CD4-positive, alpha-beta T cell (primary cell): ENCODE results near the gene SIMC1. TPM values are rescaled to one million over a fixed set of nuclear protein-coding genes. Genes with fewer than 3 reads are reported as not detected.

Experiments used
- ATAC-seq: fragments of 200-7000 bp; cut with Tn5 transposase; one replicate; pipeline ENCODE4 v1.10.0; 2022; ENCODE audit warnings: mild to moderate bottlenecking; ENCODE audit not compliant: poor library complexity
- CTCF ChIA-PET: fragments of 350-600 bp; sonication (Branson Sonifier 250); formaldehyde crosslinking; loops from one replicate; lab custom pipeline; 2021; ENCODE audit warnings: antibody characterized with exemption, inconsistent platforms; lab: Charles Lee
- POLR2A ChIA-PET: fragments of 350-600 bp; sonication (Branson Sonifier 250); formaldehyde crosslinking; loops from one replicate; lab custom pipeline; 2021; ENCODE audit warnings: antibody characterized with exemption, inconsistent platforms; lab: Charles Lee
- DNase-seq, 14 experiments: peaks; one replicate each; pipeline ENCODE4 v3.0.0-alpha.2; 2013 to 2020; ENCODE audit warnings: mixed read lengths in 2 of 14
- H3K27ac ChIP-seq, 2 donors: one replicate each; pipeline versions ENCODE4 v1.5.1 to v1.7.0; 2013; ENCODE audit warnings: low read length in 2 of 2, low read depth in 1 of 2, mild to moderate bottlenecking in 1 of 2
- H3K27me3 ChIP-seq, 2 experiments: 1 replicate in 1 of 2; 2 replicates in 1 of 2; pipeline versions ENCODE4 v1.6.1 to v1.7.0; 2013; ENCODE audit warnings: low read length in 2 of 2, control low read depth in 1 of 2, mild to moderate bottlenecking in 1 of 2, moderate library complexity in 1 of 2; ENCODE audit not compliant: insufficient read depth in 2 of 2, control insufficient read depth in 1 of 2
- H3K36me3 ChIP-seq: one replicate; pipeline ENCODE4 v1.6.1; 2013; ENCODE audit warnings: low read length, control low read depth; ENCODE audit not compliant: insufficient read depth
- H3K4me1 ChIP-seq: one replicate; pipeline ENCODE4 v1.6.1; 2013; ENCODE audit warnings: low read length, control low read depth; ENCODE audit not compliant: insufficient read depth
- H3K4me3 ChIP-seq: one replicate; pipeline ENCODE4 v1.5.1; 2013; ENCODE audit warnings: mild to moderate bottlenecking, low read length, moderate library complexity
- H3K9me3 ChIP-seq, 2 experiments: 1 replicate in 1 of 2; 2 replicates in 1 of 2; pipeline versions ENCODE4 v1.6.1 to v1.7.0; 2013; ENCODE audit warnings: low read length in 2 of 2, mild to moderate bottlenecking in 2 of 2, control low read depth in 1 of 2, moderate library complexity in 1 of 2; ENCODE audit not compliant: control insufficient read depth in 1 of 2, insufficient read depth in 1 of 2
- H3K27ac Mint-ChIP-seq: one replicate; pipeline ENCODE4 v1.8.0; 2020; ENCODE audit warnings: mixed read lengths
- H3K27me3 Mint-ChIP-seq: one replicate; pipeline ENCODE4 v1.8.0; 2021; ENCODE audit warnings: mixed read lengths
- H3K36me3 Mint-ChIP-seq: one replicate; pipeline ENCODE4 v1.8.0; 2021; ENCODE audit warnings: low read depth, mixed read lengths
- H3K4me1 Mint-ChIP-seq: one replicate; pipeline ENCODE4 v1.8.0; 2021; ENCODE audit warnings: low read depth, mixed read lengths
- H3K4me3 Mint-ChIP-seq: one replicate; pipeline ENCODE4 v1.8.0; 2020; ENCODE audit warnings: mild to moderate bottlenecking, mixed read lengths
- H3K9me3 Mint-ChIP-seq: one replicate; pipeline ENCODE4 v1.8.0; 2020; ENCODE audit warnings: mixed read lengths
- intact Hi-C, 2 experiments: fragments of 100-400 bp; cut with DNase I in 1 of 2; cut with micrococcal nuclease in 1 of 2; formaldehyde crosslinking; loops; one replicate each; pipeline versions ENCODE4 v1.15.1 to v1.9.0; 2023 to 2025; cut with DNase I, micrococcal nuclease
- total RNA-seq, 174 experiments: library from RNA in 2 of 174; stranded (reverse) in 2 of 174; gene quantifications; one replicate each; pipeline ENCODE4 v1.2.3 and lab custom pipeline; 2021 to 2026
- TF ChIP-seq, protein P1 (sequence below): fragments of 200-600 bp; IDR thresholded peaks from one replicate; pipeline ENCODE4 v1.8.0; 2022; ENCODE audit warnings: antibody characterized with exemption, mild to moderate bottlenecking

The SIMC1 gene
- total RNA-seq, 2 experiments from 2014 or later = 15.4 to 17.4 TPM

DNA sequence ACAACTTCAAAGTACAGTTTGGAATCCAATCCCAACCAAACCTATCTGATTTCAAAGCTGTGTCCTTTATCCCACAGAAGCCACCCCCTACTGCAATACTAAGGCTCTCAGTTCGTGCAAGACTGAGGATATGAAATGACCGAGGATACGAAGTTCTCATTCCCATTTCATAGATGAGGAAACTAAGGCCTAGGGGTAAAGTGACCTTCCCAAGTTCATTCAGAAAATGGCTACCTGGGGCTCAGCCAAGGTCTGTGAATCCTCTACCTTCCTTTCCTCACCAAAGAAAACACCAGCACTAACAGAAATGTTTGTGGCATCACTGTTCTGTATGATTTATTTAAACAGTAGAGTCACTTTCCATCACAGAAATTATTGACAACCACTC lies 117.9 kb downstream of the SIMC1 start:
- peaks cover 18% of the 10 kb centered on the region for H3K4me1 ChIP-seq
- TF ChIP-seq, protein P1, sequence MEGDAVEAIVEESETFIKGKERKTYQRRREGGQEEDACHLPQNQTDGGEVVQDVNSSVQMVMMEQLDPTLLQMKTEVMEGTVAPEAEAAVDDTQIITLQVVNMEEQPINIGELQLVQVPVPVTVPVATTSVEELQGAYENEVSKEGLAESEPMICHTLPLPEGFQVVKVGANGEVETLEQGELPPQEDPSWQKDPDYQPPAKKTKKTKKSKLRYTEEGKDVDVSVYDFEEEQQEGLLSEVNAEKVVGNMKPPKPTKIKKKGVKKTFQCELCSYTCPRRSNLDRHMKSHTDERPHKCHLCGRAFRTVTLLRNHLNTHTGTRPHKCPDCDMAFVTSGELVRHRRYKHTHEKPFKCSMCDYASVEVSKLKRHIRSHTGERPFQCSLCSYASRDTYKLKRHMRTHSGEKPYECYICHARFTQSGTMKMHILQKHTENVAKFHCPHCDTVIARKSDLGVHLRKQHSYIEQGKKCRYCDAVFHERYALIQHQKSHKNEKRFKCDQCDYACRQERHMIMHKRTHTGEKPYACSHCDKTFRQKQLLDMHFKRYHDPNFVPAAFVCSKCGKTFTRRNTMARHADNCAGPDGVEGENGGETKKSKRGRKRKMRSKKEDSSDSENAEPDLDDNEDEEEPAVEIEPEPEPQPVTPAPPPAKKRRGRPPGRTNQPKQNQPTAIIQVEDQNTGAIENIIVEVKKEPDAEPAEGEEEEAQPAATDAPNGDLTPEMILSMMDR = no peak
- no peaks in the 10 kb centered on the region for H3K9me3 ChIP-seq
- ChIA-PET CTCF (interaction anchor here (0.6 kb wide), 1 partner anchor 69 kb away, joined by 3 read pairs; no protein-coding TSS in a partner anchor), POLR2A (interaction anchor here (1.5 kb wide), 1 partner anchor 91 kb away, joined by 3 read pairs; no protein-coding TSS in a partner anchor)
- H3K4me1 Mint-ChIP-seq = peaks cover 46% of the 10 kb centered on the region
- no peak overlapping the region for H3K4me3 ChIP-seq
- no peak overlapping the region for H3K27ac ChIP-seq
- no peak for DNase-seq
- intact Hi-C loops = no loop called here
- no peaks in the 10 kb centered on the region for H3K27me3 Mint-ChIP-seq
- no peak overlapping the region for H3K4me3 Mint-ChIP-seq
- ATAC-seq = no peak
- peaks cover 85% of the 10 kb centered on the region for H3K36me3 Mint-ChIP-seq
- H3K36me3 ChIP-seq = peaks cover 74% of the 10 kb centered on the region
- H3K9me3 Mint-ChIP-seq = no peaks in the 10 kb centered on the region
- no peaks in the 10 kb centered on the region for H3K27me3 ChIP-seq
- H3K27ac Mint-ChIP-seq = no peak overlapping the region

DNA sequence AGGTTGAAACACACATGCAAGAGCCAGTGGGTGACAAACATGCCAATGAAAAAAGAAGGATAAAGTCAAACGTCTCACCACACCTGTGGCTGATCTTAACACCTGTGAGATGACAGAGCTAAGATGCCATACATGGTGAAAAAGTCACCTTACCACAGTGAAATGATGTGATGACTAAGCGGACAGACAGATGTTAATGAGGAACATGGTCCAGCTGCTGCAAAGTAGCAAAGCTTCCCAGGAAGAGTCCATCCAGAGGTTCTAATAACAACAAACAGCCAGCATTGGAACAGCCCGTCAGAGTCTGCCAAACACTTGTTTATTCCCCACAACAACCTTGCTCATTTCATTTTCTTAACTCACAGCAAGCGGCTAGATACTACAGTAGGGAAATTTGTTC lies 121.4 kb downstream of the SIMC1 start:
- Histone ChIP-seq H3K27me3 (no peaks in the 10 kb centered on the region), H3K36me3 (peaks cover 40% of the 10 kb centered on the region), H3K4me3 (no peak overlapping the region), H3K9me3 (no peaks in the 10 kb centered on the region), H3K4me1 (peaks cover 30% of the 10 kb centered on the region), H3K27ac (no peak overlapping the region)
- ChIA-PET POLR2A (interaction anchor here (1.1 to 3.9 kb wide), 2 partner anchors 30 to 178 kb away, joined by 3 to 77 read pairs; partner anchors contain the start of genes HIGD2A, NOP16 and RNF44), CTCF (interaction anchor here (0.8 to 1.1 kb wide), 2 partner anchors 238 to 630 kb away, joined by 3 to 4 read pairs; no protein-coding TSS in a partner anchor)
- no peaks in the 10 kb centered on the region for H3K27me3 Mint-ChIP-seq
- no peaks in the 10 kb centered on the region for H3K9me3 Mint-ChIP-seq
- H3K4me3 Mint-ChIP-seq = peak overlapping the region; percentile 85
- H3K4me1 Mint-ChIP-seq = peaks cover 46% of the 10 kb centered on the region
- H3K27ac Mint-ChIP-seq = peak overlapping the region; percentile 69
- intact Hi-C loops = loop anchor here in 1 of 2 experiments (2.0 kb wide), 1 partner anchor 57 kb away; the partner anchor contains the start of gene CLTB
- no peak for DNase-seq
- H3K36me3 Mint-ChIP-seq = peaks cover 56% of the 10 kb centered on the region
- no peak for ATAC-seq
- TF ChIP-seq, protein P1 = no peak

DNA sequence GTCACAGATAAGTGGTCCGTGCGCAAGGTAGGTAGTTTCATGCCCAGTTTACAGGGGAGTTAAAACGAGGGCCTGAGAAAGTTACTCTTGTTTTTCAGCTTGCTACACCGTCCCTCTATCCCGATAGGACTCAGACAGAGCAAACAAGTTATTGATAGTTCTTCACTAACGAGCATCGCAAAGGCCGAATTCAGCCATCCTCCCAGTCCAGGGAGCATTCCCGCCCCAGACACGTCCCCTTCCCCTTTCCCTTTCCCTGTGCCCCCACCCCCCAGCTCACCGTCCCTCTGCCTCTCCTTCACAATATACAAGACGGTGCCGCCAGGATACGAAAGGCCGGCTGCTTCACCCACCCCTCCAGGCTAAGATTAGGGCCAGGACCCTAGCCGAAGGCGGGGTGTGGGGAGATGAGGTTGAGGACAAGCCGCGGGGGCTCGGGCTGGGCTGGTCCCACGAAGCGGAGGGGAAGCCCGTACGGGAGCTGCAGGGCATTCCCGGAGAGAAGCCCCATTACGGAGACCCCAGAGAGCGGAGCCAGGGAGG lies 122.7 kb downstream of the SIMC1 start:
- Histone ChIP-seq H3K9me3 (no peaks in the 10 kb centered on the region), H3K27me3 (no peaks in the 10 kb centered on the region), H3K4me1 (peaks cover 35% of the 10 kb centered on the region), H3K27ac (peak overlapping the region; percentile 64 to 79), H3K4me3 (peak overlapping the region; percentile 98), H3K36me3 (peaks cover 27% of the 10 kb centered on the region)
- intact Hi-C loops = loop anchor here (1.0 to 2.0 kb wide), 2 partner anchors 27 to 56 kb away; partner anchors contain the start of genes HIGD2A (in 2 of the 2), NOP16 (in 2 of the 2) and CLTB (in 1 of the 2)
- ATAC-seq (no peak), DNase-seq (peak in 2 of 14 experiments; percentile 2 to 38)
- POLR2A ChIA-PET = interaction anchor here (1.0 to 3.9 kb wide), 16 partner anchors 9 to 1843 kb away, joined by 3 to 77 read pairs (median 6); partner anchors contain the start of genes CLTB, FAF2, HIGD2A and HNRNPAB
- H3K27ac Mint-ChIP-seq = peak overlapping the region; percentile 87
- peaks cover 48% of the 10 kb centered on the region for H3K4me1 Mint-ChIP-seq
- peak overlapping the region; percentile 96 for H3K4me3 Mint-ChIP-seq
- peaks cover 44% of the 10 kb centered on the region for H3K36me3 Mint-ChIP-seq
- no peaks in the 10 kb centered on the region for H3K27me3 Mint-ChIP-seq
- TF ChIP-seq, protein P1 = no peak
- CTCF ChIA-PET = interaction anchor here (1.5 to 2.8 kb wide), 2 partner anchors 56 to 87 kb away, joined by 5 to 7 read pairs; partner anchors contain the start of genes CLTB and FAF2
- H3K9me3 Mint-ChIP-seq = no peaks in the 10 kb centered on the region
